CD4-positive, alpha-beta T cell treated with Interleukin-15 for 4 hours (primary cell): ENCODE data around the gene SHC4.
"Not testable (repeated sequence)": the region's sequence is repeated elsewhere in the genome, so short reads cannot be mapped to it uniquely, and the experiment has no call there.

Source experiments
- DNase-seq: peaks from one replicate; pipeline ENCODE4 v3.0.0-alpha.2; 2020; ENCODE audit warnings: low spot score

Gene SHC4

GRCh38 chr15:48880070-48880634 lies 83.6 kb downstream of the SHC4 start:
- DNase-seq = no peak

- peak; percentile 93 for DNase-seq
Measured at GRCh38 chr15:48877630-48878595, 85.8 kb downstream of the SHC4 start, which contains the start of gene EID1. Gene EID1 (plus strand): TSS chr15:48878134. CDS start chr15:48878177, 43 bp downstream.

GRCh38 chr15:48876057-48876456 lies 87.7 kb downstream of the SHC4 start:
- DNase-seq = no peak

- DNase-seq = no peak
Measured at GRCh38 chr15:48875241-48875960, 88.3 kb downstream of the SHC4 start.

GRCh38 chr15:48872632-48873031 lies 91.1 kb downstream of the SHC4 start:
- DNase-seq = no peak

GRCh38 chr15:48871542-48871941 lies 92.2 kb downstream of the SHC4 start:
- DNase-seq = no peak

GRCh38 chr15:48869966-48870365 lies 93.8 kb downstream of the SHC4 start:
- no peak for DNase-seq

- DNase-seq = no peak
Measured at GRCh38 chr15:48868536-48868935, 95.2 kb downstream of the SHC4 start.

GRCh38 chr15:48868023-48868422 lies 95.7 kb downstream of the SHC4 start:
- DNase-seq = no peak

- DNase-seq = no peak
Measured at GRCh38 chr15:48866141-48866563, 97.6 kb downstream of the SHC4 start.

GRCh38 chr15:48865370-48866079 lies 98.2 kb downstream of the SHC4 start:
- no peak for DNase-seq

- no peak for DNase-seq
Measured at GRCh38 chr15:48862705-48863104, 101.0 kb downstream of the SHC4 start.

- DNase-seq = peak; percentile 76
Measured at GRCh38 chr15:48861813-48862431, 101.8 kb downstream of the SHC4 start.

- DNase-seq = no peak
Measured at GRCh38 chr15:48859426-48859825, 104.3 kb downstream of the SHC4 start.

GRCh38 chr15:48858401-48858800 lies 105.3 kb downstream of the SHC4 start:
- no peak for DNase-seq

GRCh38 chr15:48856942-48857341 lies 106.8 kb downstream of the SHC4 start:
- DNase-seq = no peak

- DNase-seq = no peak
Measured at GRCh38 chr15:48855501-48856440, 107.9 kb downstream of the SHC4 start.

GRCh38 chr15:48854434-48854833 lies 109.3 kb downstream of the SHC4 start:
- not testable (repeated sequence) for DNase-seq

GRCh38 chr15:48851956-48852355 lies 111.8 kb downstream of the SHC4 start:
- DNase-seq = no peak

- no peak for DNase-seq
Measured at GRCh38 chr15:48850648-48851047, 113.1 kb downstream of the SHC4 start.
